Measurements from ENCODE around the gene TAS2R60. TPM values are rescaled to one million over a fixed set of nuclear protein-coding genes. Genes with fewer than 3 reads are reported as not detected.
"Not testable (repeated sequence)": the region's sequence is repeated elsewhere in the genome, so short reads cannot be mapped to it uniquely, and the experiment has no call there.

TAS2R60 gene
- polyA plus RNA-seq, result not detected

- Mint-ChIP-seq H3K27me3 (peaks cover 1% of the 10 kb centered on the region), H3K36me3 (no peaks in the 10 kb centered on the region), H3K4me3 (no peak within 1 kb of the TSS), H3K4me1 (no peaks in the 10 kb centered on the region), H3K27ac (no peak within 1 kb of the TSS), H3K9me3 (peaks cover 0 to 3% (median 0%) of the 10 kb centered on the region in 3 donors)
Measured at GRCh38 chr7:143443153-143443552, at the start of gene TAS2R60. Gene TAS2R60 (plus strand): TSS chr7:143443453. CDS start chr7:143443453, 0 bp downstream.

GRCh38 chr7:143394068-143394467 is 49.2 kb upstream of the TAS2R60 start:
- Mint-ChIP-seq H3K27me3 (no peaks in the 10 kb centered on the region), H3K27ac (no peak overlapping the region), H3K36me3 (no peaks in the 10 kb centered on the region), H3K9me3 (peaks cover 0 to 1% (median 0%) of the 10 kb centered on the region in 3 donors), H3K4me1 (peaks cover 0 to 2% (median 0%) of the 10 kb centered on the region in 3 donors), H3K4me3 (no peak overlapping the region)

- Mint-ChIP-seq H3K4me1 (peaks cover 0 to 2% (median 0%) of the 10 kb centered on the region in 3 donors), H3K27ac (peak overlapping the region in 1 of 3 donors; percentile 77), H3K36me3 (no peaks in the 10 kb centered on the region), H3K4me3 (no peak overlapping the region), H3K27me3 (no peaks in the 10 kb centered on the region), H3K9me3 (peaks cover 0 to 1% (median 0%) of the 10 kb centered on the region in 3 donors)
Measured at GRCh38 chr7:143394777-143395176, 48.5 kb upstream of the TAS2R60 start.

GRCh38 chr7:143395187-143396149 is 47.8 kb upstream of the TAS2R60 start:
- H3K4me1 Mint-ChIP-seq, result peaks cover 0 to 2% (median 0%) of the 10 kb centered on the region in 3 donors
- peak overlapping the region in 1 of 3 donors; percentile 77 for H3K27ac Mint-ChIP-seq
- no peak overlapping the region for H3K4me3 Mint-ChIP-seq
- H3K36me3 Mint-ChIP-seq, result no peaks in the 10 kb centered on the region
- H3K9me3 Mint-ChIP-seq, result peaks cover 0 to 1% (median 0%) of the 10 kb centered on the region in 3 donors
- no peaks in the 10 kb centered on the region for H3K27me3 Mint-ChIP-seq

- Mint-ChIP-seq H3K36me3 (no peaks in the 10 kb centered on the region), H3K4me3 (no peak overlapping the region), H3K27ac (no peak overlapping the region), H3K4me1 (peaks cover 0 to 2% (median 0%) of the 10 kb centered on the region in 3 donors), H3K27me3 (no peaks in the 10 kb centered on the region), H3K9me3 (peaks cover 0 to 1% (median 0%) of the 10 kb centered on the region in 3 donors)
Measured at GRCh38 chr7:143396182-143396581, 47.1 kb upstream of the TAS2R60 start.

- no peak overlapping the region for H3K27ac Mint-ChIP-seq
- H3K27me3 Mint-ChIP-seq, result no peaks in the 10 kb centered on the region
- H3K36me3 Mint-ChIP-seq, result no peaks in the 10 kb centered on the region
- H3K4me3 Mint-ChIP-seq, result no peak overlapping the region
- H3K4me1 Mint-ChIP-seq, result peaks cover 0 to 2% (median 0%) of the 10 kb centered on the region in 3 donors
- H3K9me3 Mint-ChIP-seq, result peaks cover 0 to 1% (median 0%) of the 10 kb centered on the region in 3 donors
Measured at GRCh38 chr7:143396625-143397556, 46.4 kb upstream of the TAS2R60 start.

GRCh38 chr7:143397710-143398530 is 45.3 kb upstream of the TAS2R60 start:
- Mint-ChIP-seq H3K27ac (no peak overlapping the region), H3K9me3 (peaks cover 0 to 1% (median 0%) of the 10 kb centered on the region in 3 donors), H3K4me1 (peaks cover 0 to 2% (median 0%) of the 10 kb centered on the region in 3 donors), H3K27me3 (no peaks in the 10 kb centered on the region), H3K36me3 (no peaks in the 10 kb centered on the region), H3K4me3 (no peak overlapping the region)

GRCh38 chr7:143398616-143399015 is 44.6 kb upstream of the TAS2R60 start:
- peaks cover 0 to 4% (median 0%) of the 10 kb centered on the region in 3 donors for H3K4me1 Mint-ChIP-seq
- H3K27me3 Mint-ChIP-seq, result no peaks in the 10 kb centered on the region
- H3K27ac Mint-ChIP-seq, result no peak overlapping the region
- H3K4me3 Mint-ChIP-seq, result no peak overlapping the region
- H3K9me3 Mint-ChIP-seq, result peaks cover 0 to 1% (median 0%) of the 10 kb centered on the region in 3 donors
- no peaks in the 10 kb centered on the region for H3K36me3 Mint-ChIP-seq

GRCh38 chr7:143399151-143399550 is 44.1 kb upstream of the TAS2R60 start:
- Mint-ChIP-seq H3K27ac (no peak overlapping the region), H3K4me1 (peaks cover 0 to 4% (median 0%) of the 10 kb centered on the region in 3 donors), H3K4me3 (no peak overlapping the region), H3K9me3 (peaks cover 0 to 1% (median 0%) of the 10 kb centered on the region in 3 donors), H3K36me3 (no peaks in the 10 kb centered on the region), H3K27me3 (no peaks in the 10 kb centered on the region)

- H3K4me1 Mint-ChIP-seq, result peaks cover 0 to 4% (median 0%) of the 10 kb centered on the region in 3 donors
- H3K36me3 Mint-ChIP-seq, result no peaks in the 10 kb centered on the region
- H3K4me3 Mint-ChIP-seq, result no peak overlapping the region
- peaks cover 0 to 1% (median 0%) of the 10 kb centered on the region in 3 donors for H3K9me3 Mint-ChIP-seq
- no peaks in the 10 kb centered on the region for H3K27me3 Mint-ChIP-seq
- H3K27ac Mint-ChIP-seq, result no peak overlapping the region
Measured at GRCh38 chr7:143399642-143400041, 43.6 kb upstream of the TAS2R60 start.

GRCh38 chr7:143401265-143401664 is 42.0 kb upstream of the TAS2R60 start:
- Mint-ChIP-seq H3K27me3 (no peaks in the 10 kb centered on the region), H3K27ac (no peak overlapping the region), H3K36me3 (no peaks in the 10 kb centered on the region), H3K4me1 (peaks cover 0 to 4% (median 0%) of the 10 kb centered on the region in 3 donors), H3K4me3 (no peak overlapping the region), H3K9me3 (no peaks in the 10 kb centered on the region)

GRCh38 chr7:143402233-143402632 is 41.0 kb upstream of the TAS2R60 start:
- not testable (repeated sequence) for H3K27me3 Mint-ChIP-seq, H3K4me1 Mint-ChIP-seq, H3K4me3 Mint-ChIP-seq, H3K36me3 Mint-ChIP-seq, H3K27ac Mint-ChIP-seq, H3K9me3 Mint-ChIP-seq

GRCh38 chr7:143405173-143406001 is 37.9 kb upstream of the TAS2R60 start:
- peak overlapping the region in 2 of 3 donors; percentile 31 to 92 for H3K27ac Mint-ChIP-seq
- H3K9me3 Mint-ChIP-seq, result no peaks in the 10 kb centered on the region
- H3K27me3 Mint-ChIP-seq, result peaks cover 18% of the 10 kb centered on the region
- peaks cover 18 to 20% (median 19%) of the 10 kb centered on the region in 3 donors for H3K4me1 Mint-ChIP-seq
- no peaks in the 10 kb centered on the region for H3K36me3 Mint-ChIP-seq
- H3K4me3 Mint-ChIP-seq, result no peak overlapping the region
